Retina (tissue), 1 donor: ENCODE results near the gene BTN2A1.
"Not testable (repeated sequence)": the region's sequence is repeated elsewhere in the genome, so short reads cannot be mapped to it uniquely, and the experiment has no call there.

Experiments
- DNase-seq: peaks from one replicate; pipeline ENCODE4 v3.0.0-alpha.2; 2016

The BTN2A1 gene

DNA sequence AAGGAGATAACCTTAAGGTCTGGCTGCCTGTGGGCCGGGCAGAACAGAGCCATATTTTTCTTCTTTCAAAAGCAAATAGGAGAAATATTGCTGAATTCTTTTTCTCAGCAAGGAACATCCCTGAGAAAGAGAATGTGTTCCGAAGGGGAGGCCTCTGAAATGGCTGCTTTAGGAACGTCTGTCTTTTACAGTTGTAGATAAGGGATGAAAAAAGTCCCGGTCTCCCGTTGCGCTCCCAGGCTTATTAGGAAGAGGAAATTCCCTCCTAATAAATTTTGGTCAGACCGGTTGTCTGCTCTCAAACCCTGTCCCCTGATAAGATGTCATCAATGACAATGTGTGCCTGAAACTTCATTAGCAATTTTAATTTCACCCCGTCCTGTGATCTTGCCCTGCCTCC lies 24.1 kb upstream of the BTN2A1 start:
- DNase-seq = not testable (repeated sequence)

DNA sequence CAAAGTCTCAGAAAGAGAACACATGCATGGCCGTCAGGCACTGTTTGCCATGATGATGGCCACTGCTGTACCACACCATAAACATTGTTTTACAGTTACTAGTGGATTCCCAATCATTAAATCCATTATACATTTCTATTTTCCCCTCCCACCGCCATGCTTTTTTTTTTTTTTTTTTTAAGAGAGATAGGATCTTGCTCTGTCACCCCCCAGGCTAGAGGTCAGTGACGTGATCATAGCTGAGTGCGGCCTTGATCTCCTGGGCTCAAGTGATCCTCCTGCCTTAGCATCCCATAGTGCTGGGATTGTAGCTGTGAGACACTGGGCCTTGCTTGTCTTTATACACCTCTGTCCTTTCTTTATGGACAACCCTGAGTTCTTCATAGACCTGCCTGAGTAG lies 21.7 kb upstream of the BTN2A1 start:
- no peak for DNase-seq

DNA sequence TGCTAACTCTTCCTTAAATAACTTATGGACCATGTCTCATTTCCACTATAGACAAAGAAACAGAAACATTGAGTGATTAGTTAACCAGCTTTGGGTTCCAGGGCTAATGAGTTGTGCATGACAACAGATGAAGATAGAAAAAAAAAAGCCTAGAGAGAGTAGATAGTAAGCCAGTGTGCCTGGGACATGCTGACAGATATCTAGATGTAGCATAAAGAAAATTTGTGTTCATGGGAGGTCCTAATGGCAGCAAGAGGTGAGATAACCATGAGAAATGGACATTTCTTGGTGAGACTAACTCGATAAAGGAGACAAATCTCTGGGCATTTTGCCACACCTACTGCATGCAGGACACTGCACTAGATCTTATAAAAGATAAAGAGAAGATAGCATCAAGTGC lies 20.2 kb upstream of the BTN2A1 start:
- DNase-seq = no peak

DNA sequence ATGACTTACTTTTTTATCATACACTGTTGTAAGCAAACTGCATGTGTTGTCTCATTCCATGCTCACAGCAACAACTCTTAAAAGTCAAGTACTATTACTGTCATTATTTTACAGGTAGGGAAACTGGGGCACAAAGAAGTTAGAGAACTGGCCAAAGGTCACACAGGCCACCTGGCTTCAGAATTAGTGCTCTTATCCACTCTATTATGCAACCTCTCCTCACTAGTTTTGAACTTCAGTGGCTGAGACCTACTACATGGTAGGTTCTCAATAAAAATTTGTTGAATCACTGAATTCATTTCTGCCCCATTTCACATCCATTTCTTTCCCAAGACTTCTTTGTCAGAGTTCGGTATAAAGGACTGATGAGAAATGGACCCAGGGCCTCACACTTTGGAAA lies 19.8 kb upstream of the BTN2A1 start:
- no peak for DNase-seq

DNA sequence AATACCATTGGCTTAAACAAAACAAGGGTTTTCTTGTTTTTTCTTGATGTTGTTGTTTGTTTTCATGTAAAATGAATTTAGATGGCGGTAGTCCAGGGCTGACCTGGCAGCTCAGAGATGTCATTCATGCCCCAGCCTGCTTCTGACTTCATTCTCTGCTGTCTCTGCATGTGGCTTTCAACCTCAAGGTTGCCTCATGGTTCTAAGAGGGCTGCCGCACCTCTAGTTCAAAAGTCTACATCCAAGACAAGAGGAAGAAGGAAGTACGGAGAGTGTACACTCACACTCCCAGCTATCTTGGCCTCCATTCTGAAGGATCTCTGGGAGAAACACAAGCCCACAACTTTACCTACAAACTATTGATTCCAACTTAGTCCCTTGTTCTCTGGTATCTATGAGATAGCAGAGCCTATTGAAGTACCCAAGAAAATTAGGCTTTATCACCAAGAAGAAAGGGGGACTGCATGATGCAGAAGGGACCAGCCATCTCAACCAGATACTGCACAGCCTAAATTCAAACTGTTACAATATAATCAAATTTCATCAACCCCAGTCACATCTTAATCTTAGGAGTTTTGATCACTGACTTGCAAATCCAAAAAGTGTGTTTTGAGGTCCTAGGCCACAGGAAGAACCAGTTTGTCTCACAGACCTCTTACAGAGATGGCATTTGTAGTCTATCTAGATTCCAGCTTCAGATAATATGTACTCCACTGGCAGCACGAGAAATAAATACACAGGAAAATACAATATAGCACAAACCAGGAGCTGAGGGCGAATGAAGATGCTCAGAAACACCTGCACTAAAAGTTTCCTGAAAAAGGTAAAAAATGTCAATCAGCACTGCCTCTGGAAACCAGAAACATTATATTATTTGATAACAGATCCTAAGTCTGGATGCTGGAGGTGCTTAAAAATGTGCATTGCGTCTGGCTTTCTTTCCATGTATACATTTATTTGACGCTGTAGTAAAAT lies 18.3 kb upstream of the BTN2A1 start:
- DNase-seq = no peak

DNA sequence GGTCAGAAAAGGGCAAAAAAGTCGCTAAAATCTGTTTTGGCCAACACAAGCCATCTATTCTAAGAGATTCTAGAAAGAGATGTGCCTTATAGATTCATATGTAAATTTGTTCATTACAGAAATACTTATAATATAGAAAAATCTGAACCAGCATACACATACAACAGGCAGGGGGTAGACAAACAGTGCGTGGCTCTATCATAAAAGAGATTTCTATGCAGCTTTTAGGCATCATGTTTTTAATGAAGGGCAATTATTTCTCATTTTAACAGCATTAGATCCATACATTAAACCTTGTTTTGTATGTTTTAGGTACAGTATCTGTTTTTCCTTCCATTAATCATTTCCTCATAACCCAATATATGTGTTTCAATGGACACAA lies 16.8 kb upstream of the BTN2A1 start:
- DNase-seq = no peak

DNA sequence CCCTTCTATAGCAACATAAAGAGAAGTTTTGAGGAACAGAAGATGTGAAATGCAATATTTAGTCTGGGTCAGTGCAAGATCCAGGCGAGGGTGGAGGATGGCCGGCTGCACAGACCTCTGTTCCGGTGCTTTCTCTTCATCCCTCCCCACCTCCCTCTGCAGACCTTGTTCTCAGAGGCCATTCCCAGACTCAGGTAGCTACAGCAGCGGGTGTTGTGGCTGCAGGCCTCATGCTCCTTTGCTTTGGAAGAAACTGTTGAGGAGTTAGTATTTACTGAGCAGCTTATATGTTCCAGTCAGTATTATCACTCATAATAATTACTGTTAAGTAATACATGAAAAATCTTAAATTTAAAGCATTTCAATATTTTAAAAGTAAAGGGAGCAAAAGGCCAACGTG lies 15.8 kb upstream of the BTN2A1 start:
- no peak for DNase-seq

DNA sequence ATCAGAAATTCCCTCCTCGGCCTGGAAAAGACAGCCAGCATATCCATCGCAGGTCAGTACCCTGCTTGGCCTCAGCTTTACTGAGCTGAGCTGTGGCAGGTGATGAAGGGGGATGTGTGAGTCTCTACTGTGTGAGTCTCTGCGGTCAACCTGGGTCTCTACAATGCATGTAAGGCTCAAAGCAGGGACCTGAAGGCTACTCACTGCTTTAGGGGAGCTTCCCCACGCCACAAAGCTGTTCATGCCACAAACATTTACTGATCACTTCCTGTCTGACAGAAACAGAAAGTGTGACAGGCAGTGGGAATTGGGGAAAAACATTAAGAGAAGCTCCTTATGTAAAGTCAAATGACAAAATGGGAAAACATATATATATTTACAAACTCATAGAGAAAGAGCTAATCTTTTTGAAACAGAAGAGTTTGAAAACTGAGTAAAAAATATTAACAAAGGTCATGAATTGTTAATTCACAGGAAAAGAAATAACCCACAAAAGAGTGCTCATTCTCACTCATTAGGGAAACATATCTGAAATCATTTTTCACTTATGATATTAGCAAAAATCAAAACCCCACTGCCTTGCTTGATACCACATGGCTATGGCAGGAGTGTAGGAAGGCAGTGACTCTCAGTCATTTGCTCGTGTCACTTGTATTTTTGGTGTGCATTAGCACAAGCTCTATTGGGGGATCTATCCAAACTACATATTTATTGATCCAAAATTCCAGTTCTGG lies 11.7 kb upstream of the BTN2A1 start:
- no peak for DNase-seq

DNA sequence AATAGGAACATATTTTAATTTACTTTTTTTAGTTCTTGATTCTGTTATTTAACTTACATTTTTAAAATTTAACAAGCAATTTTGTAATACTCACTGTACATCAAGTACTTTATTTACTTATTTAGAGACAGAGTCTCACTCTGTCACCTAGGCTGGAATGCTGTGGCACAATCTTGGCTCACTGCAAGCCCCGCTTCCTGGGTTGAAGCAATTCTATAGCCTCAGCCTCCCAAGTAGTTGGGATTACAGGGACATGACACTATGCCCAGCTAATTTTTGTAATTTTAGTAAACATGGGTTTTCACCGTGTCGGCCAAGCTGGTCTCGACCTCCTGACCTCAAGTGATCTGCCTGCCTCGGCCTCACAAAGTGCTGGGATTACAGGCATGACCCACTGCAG lies 10.5 kb upstream of the BTN2A1 start:
- no peak for DNase-seq

DNA sequence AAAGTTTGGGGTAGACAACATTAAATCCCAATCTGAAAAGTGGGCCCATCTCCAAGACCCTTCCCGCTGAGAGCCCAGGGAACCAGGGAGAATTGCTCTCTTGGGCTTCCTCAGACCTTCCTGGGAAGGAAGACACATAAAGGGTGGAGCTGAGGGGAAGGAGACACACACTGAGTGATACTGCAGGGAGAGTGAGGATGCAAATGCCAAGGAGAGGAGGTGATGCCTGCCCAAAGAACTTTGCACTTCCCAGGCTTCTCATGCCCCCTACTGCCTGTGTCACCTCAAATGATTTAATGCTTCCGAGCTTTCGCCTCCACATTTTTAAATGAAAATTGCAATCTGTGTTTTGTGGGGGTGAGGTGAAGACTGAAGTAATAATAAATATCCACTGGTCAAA lies 7.5 kb upstream of the BTN2A1 start:
- no peak for DNase-seq

DNA sequence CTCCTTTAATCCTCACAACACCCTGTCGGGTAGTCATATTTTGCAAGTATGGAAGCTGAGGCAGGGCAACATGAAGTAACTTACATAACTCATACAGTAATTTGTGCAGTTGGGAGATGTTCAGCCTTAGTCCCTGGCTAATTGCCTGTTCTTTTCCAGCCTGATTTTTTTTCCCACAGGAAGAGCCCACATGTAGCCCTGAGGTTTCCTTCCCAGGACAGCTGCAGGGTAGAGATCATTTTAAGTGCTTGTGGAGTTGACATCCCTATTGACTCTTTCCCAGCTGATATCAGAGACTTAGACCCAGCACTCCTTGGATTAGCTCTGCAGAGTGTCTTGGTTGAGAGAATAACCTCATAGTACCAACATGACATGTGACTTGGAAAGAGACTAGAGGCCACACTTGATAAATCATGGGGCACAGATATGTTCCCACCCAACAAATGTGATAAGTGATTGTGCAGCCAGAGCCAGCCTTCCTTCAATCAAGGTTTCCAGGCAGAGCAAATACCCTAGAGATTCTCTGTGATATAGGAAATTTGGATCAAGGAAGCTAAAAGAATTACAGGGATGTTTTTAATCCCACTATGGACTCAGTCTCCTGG lies 5.0 kb upstream of the BTN2A1 start:
- DNase-seq = no peak

DNA sequence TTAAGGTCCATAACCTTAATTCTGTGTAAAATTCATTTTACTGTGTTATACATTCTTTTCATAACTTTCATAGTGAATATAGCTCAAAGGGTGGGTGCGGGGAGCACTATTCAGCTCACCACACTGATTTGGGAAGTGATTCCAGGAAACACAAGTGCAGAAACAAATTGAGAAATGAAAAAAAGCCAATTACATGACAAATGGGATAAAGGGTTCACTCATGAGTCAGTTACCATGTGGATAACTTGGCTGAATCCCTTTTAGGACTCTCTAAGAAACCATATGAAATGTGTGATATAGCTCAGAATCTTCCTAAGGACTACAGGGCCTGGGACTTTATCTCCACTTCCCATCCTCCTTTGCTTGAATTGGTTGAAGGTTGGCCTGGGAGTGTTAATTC lies 3.1 kb upstream of the BTN2A1 start:
- no peak for DNase-seq

DNA sequence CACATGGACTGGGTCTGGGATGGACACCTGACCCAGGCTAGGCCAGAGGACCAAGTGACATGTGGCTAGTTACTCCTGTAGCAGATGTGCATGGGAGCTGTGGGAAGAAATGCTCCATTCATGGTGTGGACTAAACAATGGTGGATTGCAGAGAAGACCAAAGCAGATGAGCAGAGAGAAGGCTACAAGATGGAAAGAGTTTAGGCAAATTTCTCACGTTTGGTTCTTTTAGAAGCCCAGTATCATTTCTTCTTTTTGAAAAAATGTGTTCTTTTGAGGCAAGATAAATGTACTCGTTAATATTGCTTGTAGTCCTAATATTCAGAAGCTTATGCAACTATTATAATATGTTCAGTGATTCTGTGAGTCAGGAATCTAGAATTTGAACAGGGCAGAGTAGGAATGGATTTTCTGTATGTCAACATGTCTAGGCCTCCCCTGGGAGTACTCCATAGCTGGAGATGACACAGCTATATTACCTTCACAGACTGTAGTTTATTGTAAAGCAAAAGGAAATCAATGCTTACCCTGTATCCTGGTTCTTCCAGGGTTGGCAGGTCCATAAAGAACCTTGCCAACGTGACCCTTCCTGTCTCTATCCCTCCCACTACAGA lies 2.3 kb upstream of the BTN2A1 start:
- no peak for DNase-seq

DNA sequence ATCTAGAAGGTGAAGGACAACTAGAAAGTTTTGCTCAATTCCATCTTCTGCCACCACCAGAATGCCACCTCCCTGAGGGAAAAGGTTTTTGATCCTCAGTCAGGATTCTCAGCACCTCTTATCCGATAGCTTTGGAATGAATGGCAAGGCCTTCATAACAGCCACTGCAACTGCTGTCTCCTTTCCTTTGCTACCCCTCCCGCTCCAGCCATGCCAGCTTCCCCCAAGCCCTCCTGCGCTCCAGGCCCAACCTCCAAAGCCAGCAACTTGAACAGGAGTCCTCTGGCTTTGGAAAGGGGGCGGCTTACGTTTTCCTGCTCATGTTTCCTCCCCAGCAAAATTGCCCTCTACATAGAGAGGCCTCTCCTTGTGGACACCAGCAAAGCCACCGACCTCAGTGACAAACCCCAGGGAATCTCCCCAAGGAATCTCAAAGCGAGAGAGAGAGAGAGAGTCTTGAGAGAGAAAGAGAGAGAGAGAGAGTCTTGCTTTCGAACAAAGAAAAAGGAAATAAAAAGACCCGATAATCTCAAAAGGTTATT lies 420 bp upstream of the BTN2A1 start:
- DNase-seq = no peak

DNA sequence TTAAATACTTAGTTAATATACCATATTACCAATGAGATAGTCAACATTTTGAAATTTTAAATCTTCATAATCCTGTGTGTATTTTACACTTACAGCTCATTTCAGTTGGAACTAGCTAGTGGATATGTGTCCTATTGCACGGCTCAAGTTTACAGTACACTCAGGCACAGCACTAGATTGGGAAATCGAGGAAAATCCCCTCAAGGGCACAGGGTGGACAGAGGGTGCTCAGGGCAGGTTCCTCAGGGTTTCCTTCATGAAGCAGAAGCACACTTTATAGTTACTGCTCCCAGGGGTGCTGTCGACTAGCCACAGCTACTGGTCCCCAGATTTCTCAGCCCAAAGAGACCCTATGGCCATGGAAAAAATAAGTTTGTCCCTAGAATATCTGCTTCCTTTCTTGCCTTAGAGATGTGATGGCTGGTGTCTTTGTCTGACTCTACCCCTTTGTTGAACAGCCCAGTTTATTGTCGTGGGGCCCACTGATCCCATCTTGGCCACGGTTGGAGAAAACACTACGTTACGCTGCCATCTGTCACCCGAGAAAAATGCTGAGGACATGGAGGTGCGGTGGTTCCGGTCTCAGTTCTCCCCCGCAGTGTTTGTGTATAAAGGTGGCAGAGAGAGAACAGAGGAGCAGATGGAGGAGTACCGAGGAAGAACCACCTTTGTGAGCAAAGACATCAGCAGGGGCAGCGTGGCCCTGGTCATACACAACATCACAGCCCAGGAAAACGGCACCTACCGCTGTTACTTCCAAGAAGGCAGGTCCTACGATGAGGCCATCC lies 1.5 kb downstream of the BTN2A1 start:
- no peak for DNase-seq

DNA sequence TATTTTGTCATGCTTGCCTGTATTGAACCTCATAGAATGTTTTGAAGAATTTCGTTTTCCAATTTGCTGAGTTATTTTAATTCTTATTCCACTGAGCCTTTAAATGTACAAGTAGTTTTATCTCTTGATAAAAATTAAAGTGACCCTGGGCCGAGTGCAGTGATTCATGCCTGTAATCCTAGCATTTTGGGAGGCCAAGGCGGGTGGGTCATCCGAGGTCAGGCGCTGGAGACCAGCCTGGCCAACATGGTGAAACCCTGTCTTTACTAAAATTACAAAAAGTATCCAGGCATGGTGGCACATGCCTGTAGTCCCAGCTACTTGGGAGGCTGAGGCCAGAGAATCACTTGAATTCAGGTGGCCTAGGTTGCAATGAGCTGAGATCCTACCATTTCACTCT lies 3.6 kb downstream of the BTN2A1 start:
- DNase-seq = not testable (repeated sequence)

DNA sequence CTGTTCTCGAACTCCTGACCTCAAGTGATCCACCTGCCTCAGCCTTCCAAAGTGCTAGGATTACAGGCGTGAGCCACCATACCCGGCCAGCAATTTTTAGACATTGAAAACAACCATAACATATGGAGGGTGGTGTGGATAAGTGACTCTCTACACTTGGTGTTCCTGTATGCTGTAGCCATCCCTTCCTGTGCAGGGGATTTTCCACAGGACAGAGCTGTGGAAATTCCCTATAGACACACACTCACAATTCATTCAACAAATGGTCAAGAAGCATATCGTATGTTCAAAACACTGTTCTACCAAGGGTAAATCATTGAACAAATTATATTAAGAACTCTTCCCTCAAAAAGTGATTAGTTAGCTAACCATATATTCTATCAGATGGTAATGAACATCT lies 6.3 kb downstream of the BTN2A1 start:
- DNase-seq = no peak

DNA sequence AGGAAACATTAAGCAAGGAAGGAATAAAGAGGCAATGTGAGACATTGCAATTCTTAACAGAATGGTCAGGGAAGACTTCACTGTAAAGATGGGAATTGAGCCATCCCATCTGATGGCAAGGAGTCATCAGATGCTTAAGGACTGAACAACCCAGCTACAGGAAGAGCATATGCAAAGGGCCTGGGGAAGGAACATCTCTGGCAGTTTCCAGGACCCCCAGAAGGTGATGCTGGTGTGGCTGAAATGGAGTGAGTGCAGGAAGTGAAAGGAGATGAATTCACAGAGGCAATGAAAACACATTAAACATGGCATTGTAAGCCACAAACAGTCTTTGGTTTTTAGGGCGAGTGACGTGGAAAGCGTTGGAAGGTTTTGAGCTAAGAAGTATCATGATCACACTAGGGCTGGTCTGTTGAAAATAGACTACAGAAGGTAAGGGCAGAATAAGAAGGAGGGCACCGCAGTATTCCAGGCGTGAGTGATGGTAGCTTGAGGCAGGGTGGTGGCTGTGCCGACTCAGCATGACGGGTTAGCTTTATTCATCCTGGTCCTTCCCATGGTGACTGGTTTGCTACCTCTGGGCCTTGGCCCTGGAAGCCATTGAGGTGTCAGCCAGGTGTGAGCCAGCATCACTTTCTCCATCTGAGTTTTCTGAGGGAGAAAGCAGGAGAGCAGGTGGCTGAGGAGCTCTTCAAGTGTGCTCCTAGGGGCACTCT lies 6.8 kb downstream of the BTN2A1 start:
- no peak for DNase-seq

DNA sequence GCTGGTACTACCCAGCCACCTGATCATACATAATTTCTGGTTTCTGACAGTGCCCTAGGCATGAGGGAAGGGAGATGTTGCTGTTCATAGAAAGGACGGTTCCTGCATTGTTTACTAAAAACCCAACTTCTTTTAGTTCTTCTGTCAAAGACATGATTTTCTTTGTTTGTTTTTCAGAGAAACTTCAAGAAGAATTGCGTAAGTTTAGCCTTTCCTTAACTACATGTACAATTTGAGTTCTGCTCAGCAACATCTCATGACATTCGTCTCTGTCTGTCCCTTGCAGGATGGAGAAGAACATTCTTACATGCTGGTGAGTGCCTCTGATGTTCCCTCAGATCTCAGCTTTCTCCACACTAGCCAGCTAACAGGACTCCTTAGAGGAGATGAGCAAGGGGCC lies 8.0 kb downstream of the BTN2A1 start:
- no peak for DNase-seq

DNA sequence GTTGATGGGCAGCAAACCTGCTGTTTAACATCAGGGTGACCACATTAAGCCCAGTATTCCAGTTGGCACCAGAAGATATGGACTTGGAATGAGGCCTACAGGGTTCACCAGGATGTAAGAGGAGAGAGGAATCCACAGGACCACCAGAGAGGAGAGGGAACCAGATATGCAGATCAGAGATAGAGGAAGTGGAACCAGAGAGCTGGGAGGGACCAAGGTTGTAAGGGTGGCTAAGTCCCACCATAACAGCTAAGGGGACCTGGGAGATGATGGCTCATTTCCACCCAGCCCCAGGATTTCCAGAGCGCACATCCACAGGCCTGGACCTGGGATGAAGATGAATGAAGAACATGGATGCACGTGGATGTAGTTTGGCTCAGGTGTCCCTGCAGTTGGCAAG lies 11.1 kb downstream of the BTN2A1 start:
- DNase-seq = no peak

DNA sequence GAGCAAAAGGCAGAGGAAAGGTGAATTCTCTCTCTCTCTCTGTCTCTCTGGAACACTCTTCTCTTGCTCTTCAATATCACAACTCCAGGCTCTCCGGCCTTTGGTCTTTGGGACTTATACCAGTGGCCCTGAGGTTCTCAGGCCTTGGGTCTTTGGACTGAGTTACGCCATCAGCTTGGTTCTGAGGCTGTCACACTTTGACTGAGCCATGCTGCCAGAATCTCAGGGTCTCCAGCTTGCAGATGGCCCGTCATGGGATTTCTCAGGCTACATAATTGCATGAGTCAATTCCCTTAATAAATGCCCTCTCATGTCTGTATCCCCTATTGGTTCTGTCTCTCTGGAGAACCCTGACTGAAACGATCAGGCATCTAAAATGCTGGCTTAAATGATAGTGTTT lies 12.9 kb downstream of the BTN2A1 start:
- no peak for DNase-seq

DNA sequence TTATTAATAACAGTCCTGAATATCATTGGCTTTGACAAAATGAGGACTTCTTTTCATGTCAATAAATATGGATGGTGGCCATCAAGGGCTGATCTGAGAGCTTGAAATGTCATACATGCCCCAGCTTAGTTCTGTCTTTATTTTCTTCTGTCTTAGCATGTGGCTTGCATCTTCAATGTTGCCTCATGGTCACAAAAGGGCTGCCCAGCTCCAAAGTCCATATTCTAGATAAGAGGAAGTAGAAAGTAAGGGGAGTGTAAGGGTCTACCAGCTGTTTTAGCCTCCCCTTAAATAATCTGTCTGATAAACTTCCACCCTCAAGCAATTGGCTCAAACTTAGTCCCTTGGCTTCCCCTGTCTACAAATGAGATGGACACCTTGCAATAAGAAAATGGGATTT lies 14.2 kb downstream of the BTN2A1 start:
- DNase-seq = no peak
